K562 (cell line): ENCODE data around the gene CHST7. TPM values are rescaled to one million over a fixed set of nuclear protein-coding genes. Genes with fewer than 3 reads are reported as not detected.

ENCODE experiments used
- CEBPB ChIP-seq: fragments of 450-650 bp; IDR thresholded peaks from 2 replicates; pipeline ENCODE4 v1.6.1; 2016; ENCODE audit warnings: missing genetic modification characterization, missing compliant biosample characterization
- CHD4 ChIP-seq: fragments of 200-600 bp; sonication (generic); IDR thresholded peaks from 3 replicates; pipeline ENCODE4 v1.6.1; 2012; ENCODE audit warnings: low read depth, mild to moderate bottlenecking, mixed read lengths, low read length, inconsistent platforms; ENCODE audit not compliant: insufficient read depth, insufficient replicate concordance, poor library complexity, severe bottlenecking
- CREM ChIP-seq: IDR thresholded peaks from 2 replicates; pipeline ENCODE4 v1.6.1; 2014; ENCODE audit warnings: antibody characterized with exemption, low read depth
- GATA2 ChIP-seq: sonication (generic); formaldehyde crosslinking; IDR thresholded peaks from 2 replicates; pipeline ENCODE4 v1.4.0; 2020; ENCODE audit warnings: mild to moderate bottlenecking, missing genetic modification reagents
- MYNN ChIP-seq, 2 experiments: sonication (generic); formaldehyde crosslinking in 1 of 2; IDR thresholded peaks; 2 replicates each; pipeline versions ENCODE4 v1.5.0 to v1.6.1; 2016 to 2020; ENCODE audit warnings: antibody characterized with exemption in 1 of 2, missing genetic modification reagents in 1 of 2
- POLR3G ChIP-seq: IDR thresholded peaks from 2 replicates; pipeline ENCODE4 v1.6.1; 2011; ENCODE audit not compliant: insufficient read length, insufficient replicate concordance; ENCODE audit errors: extremely low read depth
- SRSF1 ChIP-seq: fragments of 200-400 bp; formaldehyde crosslinking; IDR thresholded peaks from 2 replicates; pipeline ENCODE4 v1.6.1; 2017; ENCODE audit warnings: mild to moderate bottlenecking, low read depth, low read length, moderate library complexity
- YY1 ChIP-seq, 3 experiments: IDR thresholded peaks; 2 replicates each; pipeline ENCODE4 v1.6.1; 2011; ENCODE audit warnings: low read length in 2 of 3, mild to moderate bottlenecking in 2 of 3, moderate library complexity in 2 of 3, borderline replicate concordance in 1 of 3, control low read depth in 1 of 3, low read depth in 1 of 3; ENCODE audit not compliant: insufficient read depth in 3 of 3, insufficient replicate concordance in 2 of 3, control insufficient read depth in 1 of 3, insufficient read length in 1 of 3; ENCODE audit errors: extremely low read depth in 1 of 3
- ZNF644 ChIP-seq: fragments of 200-800 bp; sonication (Bioruptor generic); IDR thresholded peaks from 2 replicates; pipeline ENCODE4 v1.6.1; 2016; ENCODE audit warnings: low read depth, missing genetic modification characterization, missing compliant biosample characterization
- polyA plus RNA-seq, 8 experiments: library from polyadenylated mRNA; depleted of rRNA in 4 of 8; stranded (reverse) in 5 of 8; unstranded in 3 of 8; fragments of >200 nt; fragmentation: Nextera tagmentation in 2 of 8; fragmentation: Illumina TruSeq in 1 of 8; extraction: Ambion mirVana in 2 of 8; extraction: Trizol in 1 of 8; gene quantifications; 2 replicates each; pipeline versions ENCODE4 v1.2.1 to v1.2.3, GENCODE V29; 2011 to 2014; ENCODE audit warnings: inconsistent platforms in 1 of 8, missing spikeins in 1 of 8
- total RNA-seq, 7 experiments: library from RNA; depleted of rRNA in 6 of 7; stranded (reverse); fragments of >200 nt in 6 of 7; fragmentation: Illumina TruSeq in 2 of 7; extraction: Trizol in 2 of 7; gene quantifications; 2 replicates each; pipeline versions ENCODE4 v1.2.1 to v1.2.3, GENCODE V29; 2011 to 2021; ENCODE audit warnings: low replicate concordance in 1 of 7
- TF ChIP-seq, protein P1 (sequence below): fragments of 450-650 bp; IDR thresholded peaks from 2 replicates; pipeline ENCODE4 v1.6.1; 2016; ENCODE audit warnings: borderline replicate concordance
- TF ChIP-seq, protein P2 (sequence below): IDR thresholded peaks from 2 replicates; pipeline ENCODE4 v1.6.1; 2016; ENCODE audit warnings: missing genetic modification characterization, missing compliant biosample characterization
- TF ChIP-seq, protein P3 (sequence below): fragments of 450-650 bp; formaldehyde crosslinking; IDR thresholded peaks from 2 replicates; pipeline ENCODE4 v1.4.0; 2022; ENCODE audit warnings: missing genetic modification characterization

CHST7 gene
- total and polyA plus RNA-seq, 9 of the 15 experiments (the other 6 are each of a cell fraction or from before 2014, with no cell fraction given), result 0.04 to 0.41 (median 0.09) TPM; not detected in 2

DNA sequence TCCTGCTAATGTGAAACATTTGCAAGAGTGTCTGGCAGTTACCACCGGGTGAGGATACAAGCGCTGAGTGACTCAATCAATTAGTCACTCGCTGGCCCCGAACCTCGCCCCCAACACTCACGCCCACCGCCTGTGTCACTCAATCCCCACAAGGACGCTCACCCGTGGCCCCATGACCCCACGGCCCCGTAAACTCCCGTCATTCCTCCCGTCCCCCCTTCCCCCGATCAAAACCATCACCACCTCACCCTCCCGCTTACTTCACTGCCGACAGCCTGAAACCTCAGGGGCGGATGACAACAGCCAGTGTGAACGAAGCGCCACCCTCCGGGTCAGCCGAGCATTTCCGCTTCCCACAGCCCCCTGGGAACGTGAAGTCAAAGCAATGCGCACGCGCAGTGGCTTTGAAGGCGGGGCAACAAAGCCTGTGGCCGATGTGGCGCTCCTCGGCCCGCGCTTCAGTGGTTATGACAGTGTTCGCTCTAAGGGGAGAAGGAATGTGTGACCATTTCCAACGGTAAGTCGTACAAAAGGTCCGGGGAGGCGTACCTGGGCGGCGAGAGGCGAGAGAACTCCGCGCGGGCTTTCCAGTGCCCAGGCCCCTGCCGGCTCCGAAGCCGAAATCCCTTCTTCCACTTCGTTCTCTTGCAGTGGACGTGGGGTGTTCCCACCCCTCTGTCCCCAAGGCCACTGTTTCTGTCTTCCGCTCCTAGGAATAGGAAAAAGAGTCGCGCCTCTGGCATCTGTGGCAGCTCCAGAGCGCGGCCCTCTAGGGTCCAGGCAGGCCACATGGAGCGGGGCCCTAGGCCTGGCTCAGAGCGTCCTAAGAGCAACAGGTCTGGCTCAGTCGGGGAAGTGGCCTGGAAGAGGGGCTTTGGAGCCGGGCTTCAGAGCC, 28.2 kb upstream of the CHST7 start, which contains the start of gene ZNF674 (continued):
- TF ChIP-seq YY1 (IDR thresholded peaks at IDR 0.05; ENCODE audit: borderline replicate concordance in 1 of 3, control insufficient read depth in 1 of 3, extremely low read depth in 1 of 3, insufficient read depth in 3 of 3, insufficient read length in 1 of 3, insufficient replicate concordance in 2 of 3, low read depth in 1 of 3, low read length in 2 of 3) (peak in 2 of 3 experiments; percentile 24 to 42), CREM (peak; percentile 43; the same call in 1 of the 2 replicates), MYNN (IDR thresholded peaks at IDR 0.05) (no peak), MYNN (CRISPR knock-in tag; IDR thresholded peaks at IDR 0.05) (no peak), ZNF644 (tag) (no peak), CEBPB (tag) (peak; percentile 24; the same call in 1 of the 2 replicates), SRSF1 (no peak), GATA2 (CRISPR knock-in tag) (no peak), POLR3G (no peak), CHD4 (no peak)
- TF ChIP-seq, protein P1, sequence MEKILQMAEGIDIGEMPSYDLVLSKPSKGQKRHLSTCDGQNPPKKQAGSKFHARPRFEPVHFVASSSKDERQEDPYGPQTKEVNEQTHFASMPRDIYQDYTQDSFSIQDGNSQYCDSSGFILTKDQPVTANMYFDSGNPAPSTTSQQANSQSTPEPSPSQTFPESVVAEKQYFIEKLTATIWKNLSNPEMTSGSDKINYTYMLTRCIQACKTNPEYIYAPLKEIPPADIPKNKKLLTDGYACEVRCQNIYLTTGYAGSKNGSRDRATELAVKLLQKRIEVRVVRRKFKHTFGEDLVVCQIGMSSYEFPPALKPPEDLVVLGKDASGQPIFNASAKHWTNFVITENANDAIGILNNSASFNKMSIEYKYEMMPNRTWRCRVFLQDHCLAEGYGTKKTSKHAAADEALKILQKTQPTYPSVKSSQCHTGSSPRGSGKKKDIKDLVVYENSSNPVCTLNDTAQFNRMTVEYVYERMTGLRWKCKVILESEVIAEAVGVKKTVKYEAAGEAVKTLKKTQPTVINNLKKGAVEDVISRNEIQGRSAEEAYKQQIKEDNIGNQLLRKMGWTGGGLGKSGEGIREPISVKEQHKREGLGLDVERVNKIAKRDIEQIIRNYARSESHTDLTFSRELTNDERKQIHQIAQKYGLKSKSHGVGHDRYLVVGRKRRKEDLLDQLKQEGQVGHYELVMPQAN, result peak; percentile 48; the same call in 1 of the 2 replicates
- TF ChIP-seq, protein P2, sequence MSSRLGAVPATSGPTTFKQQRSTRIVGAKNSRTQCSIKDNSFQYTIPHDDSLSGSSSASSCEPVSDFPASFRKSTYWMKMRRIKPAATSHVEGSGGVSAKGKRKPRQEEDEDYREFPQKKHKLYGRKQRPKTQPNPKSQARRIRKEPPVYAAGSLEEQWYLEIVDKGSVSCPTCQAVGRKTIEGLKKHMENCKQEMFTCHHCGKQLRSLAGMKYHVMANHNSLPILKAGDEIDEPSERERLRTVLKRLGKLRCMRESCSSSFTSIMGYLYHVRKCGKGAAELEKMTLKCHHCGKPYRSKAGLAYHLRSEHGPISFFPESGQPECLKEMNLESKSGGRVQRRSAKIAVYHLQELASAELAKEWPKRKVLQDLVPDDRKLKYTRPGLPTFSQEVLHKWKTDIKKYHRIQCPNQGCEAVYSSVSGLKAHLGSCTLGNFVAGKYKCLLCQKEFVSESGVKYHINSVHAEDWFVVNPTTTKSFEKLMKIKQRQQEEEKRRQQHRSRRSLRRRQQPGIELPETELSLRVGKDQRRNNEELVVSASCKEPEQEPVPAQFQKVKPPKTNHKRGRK (tag), result no peak
- TF ChIP-seq, protein P3, sequence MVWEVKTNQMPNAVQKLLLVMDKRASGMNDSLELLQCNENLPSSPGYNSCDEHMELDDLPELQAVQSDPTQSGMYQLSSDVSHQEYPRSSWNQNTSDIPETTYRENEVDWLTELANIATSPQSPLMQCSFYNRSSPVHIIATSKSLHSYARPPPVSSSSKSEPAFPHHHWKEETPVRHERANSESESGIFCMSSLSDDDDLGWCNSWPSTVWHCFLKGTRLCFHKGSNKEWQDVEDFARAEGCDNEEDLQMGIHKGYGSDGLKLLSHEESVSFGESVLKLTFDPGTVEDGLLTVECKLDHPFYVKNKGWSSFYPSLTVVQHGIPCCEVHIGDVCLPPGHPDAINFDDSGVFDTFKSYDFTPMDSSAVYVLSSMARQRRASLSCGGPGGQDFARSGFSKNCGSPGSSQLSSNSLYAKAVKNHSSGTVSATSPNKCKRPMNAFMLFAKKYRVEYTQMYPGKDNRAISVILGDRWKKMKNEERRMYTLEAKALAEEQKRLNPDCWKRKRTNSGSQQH (CRISPR knock-in tag), result no peak
